Hepatic stellate cell (primary cell): ENCODE measurements around the gene GRM5.

Experiments
- DNase-seq: peaks from one replicate; pipeline ENCODE4 v3.0.0; 2011; ENCODE audit warnings: low spot score

The GRM5 gene

GRCh38 chr11:88695689-88696414 lies 369.9 kb downstream of the GRM5 start:
- DNase-seq: no peak

- no peak for DNase-seq
Observed at GRCh38 chr11:88692306-88693086, 373.3 kb downstream of the GRM5 start.

- no peak for DNase-seq
Observed at GRCh38 chr11:88689548-88690240, 376.1 kb downstream of the GRM5 start.

- no peak for DNase-seq
Observed at GRCh38 chr11:88683024-88683423, 382.8 kb downstream of the GRM5 start.

- DNase-seq: no peak
Observed at GRCh38 chr11:88680806-88681205, 385.0 kb downstream of the GRM5 start.

GRCh38 chr11:88666364-88666763 lies 399.4 kb downstream of the GRM5 start:
- DNase-seq: no peak

DNA sequence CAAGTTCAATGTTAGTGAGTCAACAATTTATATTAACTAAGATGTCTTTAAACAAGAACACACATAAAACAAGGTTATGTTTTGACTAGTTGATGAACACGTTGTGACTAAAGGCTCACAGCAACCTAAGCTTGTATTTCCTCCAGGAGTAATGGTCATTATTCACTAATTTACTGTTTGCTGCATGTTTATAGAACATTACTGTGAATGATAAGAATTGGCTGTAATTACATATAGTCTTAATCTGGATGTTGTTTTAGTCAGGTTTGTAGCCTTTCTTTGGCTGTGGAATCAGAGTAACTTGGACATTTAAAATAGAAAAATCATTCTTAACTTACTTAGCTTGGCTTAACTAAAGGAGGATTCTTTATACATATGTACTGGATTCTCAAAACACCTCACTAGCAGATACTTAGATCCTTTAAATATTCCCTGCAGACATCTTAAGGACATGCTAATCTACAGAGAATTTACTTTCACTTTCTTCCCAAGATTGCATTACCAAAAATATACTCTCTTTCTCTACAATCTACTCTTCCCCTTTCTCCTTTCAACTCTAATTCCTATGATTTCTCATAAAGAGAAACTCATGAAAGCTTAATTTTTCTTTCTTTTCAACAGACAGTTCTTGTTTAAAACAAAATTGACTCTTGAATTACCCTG lies 408.6 kb downstream of the GRM5 start:
- DNase-seq: no peak

DNA sequence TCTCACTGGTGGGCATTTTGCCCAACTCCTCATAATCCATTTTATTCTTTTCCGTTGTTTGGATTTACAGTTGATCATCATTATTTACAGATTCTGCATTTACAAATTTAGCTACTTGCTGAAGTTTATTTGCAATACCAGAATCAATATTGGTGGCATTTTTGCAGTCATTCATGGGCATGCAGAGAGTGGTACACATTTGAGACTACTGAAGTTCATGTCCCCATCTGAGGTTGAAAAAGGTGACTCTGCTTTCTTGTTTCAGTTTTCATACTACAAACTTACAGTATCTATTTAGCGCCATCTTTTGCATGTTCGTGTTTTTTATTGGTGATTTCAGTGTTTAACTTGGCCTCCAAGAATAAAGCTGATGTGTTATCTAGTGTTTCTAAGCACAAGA lies 409.5 kb downstream of the GRM5 start:
- no peak for DNase-seq

DNA sequence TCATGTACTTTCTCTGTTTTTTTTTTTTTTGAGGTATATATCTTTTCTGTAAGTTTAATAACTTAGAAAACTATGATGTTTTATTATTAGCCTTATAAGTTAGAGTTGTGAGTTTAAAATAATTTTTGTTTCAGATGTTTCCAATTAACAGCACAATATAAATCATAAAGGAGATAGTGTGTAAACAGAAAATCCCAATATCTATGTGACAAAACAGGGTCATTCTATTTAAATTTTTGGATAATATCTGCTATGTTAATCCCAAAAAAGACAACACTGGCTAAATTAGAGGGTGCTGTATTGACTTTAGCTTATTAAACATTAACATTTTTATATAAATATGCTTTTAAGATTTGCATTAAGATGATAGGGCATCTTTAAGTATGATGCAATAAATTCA lies 410.1 kb downstream of the GRM5 start:
- DNase-seq: no peak

DNA sequence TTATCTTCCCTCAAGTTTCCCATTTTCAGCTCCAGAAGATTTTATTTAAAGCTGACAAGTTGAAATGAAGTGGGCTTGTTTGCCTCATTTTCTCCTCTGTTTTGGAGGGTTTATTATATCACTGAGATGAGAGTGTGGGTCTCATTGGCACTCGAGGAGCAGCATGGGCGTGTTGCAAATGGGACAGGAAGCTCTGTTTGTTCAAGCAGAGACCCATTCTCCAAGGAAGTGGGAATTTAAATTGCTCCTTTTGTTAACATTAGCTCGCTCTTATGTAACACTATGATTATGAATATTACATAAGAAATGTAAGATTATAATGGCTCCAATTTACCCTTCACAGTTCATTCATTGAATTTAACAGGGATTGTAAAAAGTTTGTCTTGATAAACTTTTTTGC lies 410.6 kb downstream of the GRM5 start:
- DNase-seq: no peak

DNA sequence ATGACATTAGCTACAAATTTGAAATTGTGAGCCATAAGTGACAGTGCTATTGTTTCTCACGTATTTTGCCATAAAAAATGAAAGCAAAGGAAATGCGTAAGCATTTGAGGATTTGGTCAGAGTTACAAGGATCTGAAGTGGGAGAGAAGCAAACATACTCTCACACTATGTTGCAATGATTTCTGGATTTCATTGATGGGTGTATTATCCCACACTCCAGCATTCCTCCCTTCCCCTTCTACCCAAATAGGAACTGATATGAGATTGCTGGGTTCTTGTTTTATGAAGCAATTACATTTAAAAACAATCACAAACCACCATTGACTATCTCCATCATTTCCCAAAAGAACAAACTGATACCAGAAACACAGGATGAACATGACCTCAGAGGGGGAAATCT lies 414.2 kb downstream of the GRM5 start:
- no peak for DNase-seq

GRCh38 chr11:88644724-88645123 lies 421.1 kb downstream of the GRM5 start:
- no peak for DNase-seq

- no peak for DNase-seq
Observed at GRCh38 chr11:88632163-88632562, 433.6 kb downstream of the GRM5 start.

- DNase-seq: no peak
Observed at GRCh38 chr11:88631497-88631896, 434.3 kb downstream of the GRM5 start.

DNA sequence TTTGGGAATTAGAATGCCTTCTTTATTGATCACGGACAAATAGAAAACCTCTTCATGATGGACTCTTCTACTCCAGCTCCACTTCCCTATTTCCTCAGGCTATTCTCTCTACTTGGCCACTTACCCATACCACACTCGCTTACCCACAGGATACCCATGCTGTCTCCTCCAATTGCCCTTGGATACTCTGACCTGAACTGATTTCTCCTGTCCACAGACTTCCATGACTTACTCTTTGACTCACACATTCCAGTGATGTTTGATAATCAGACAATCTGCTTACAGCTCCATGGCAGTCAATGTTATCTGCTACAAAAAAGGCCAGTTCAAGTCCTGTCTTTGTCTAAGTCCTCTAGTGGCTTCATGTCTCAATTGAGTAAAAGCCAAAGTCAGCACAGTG lies 436.3 kb downstream of the GRM5 start:
- no peak for DNase-seq

DNA sequence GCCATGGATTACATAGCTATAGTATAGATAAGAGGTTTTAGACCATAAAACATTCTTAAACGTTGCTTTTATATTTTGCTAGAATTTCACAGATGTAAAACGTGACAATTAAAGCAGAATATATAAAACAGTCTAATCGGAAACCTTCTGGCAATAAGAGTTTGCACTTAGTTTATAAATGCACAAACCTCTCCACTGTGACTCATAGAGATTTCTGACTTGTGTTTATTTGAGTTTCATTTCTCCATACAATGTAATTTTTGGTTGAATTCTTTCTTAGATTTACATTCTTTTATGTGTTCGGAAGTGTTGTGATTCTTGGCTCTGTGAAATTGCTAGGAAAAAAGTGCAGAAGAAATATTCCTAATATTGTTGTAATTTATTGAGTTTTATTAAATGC lies 439.6 kb downstream of the GRM5 start:
- no peak for DNase-seq

DNA sequence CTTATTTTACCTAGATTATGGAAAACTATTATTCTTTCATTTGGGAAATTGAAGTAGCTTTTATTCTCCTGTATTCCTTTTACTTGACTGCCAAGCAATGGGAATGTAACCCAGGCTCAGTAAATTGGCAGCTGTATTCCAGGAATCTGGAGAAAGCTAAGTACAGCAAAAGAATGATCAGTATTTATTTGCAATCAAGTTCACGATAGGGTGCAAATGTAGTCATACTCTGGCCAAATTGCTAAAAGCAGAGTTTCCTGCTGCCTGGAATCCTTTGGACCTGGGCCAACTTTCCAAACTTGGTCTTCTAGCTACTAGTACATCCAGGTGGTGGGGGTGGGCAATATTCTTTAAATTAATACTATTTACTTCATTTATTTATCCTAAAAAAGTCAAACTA lies 442.3 kb downstream of the GRM5 start:
- DNase-seq: no peak

DNA sequence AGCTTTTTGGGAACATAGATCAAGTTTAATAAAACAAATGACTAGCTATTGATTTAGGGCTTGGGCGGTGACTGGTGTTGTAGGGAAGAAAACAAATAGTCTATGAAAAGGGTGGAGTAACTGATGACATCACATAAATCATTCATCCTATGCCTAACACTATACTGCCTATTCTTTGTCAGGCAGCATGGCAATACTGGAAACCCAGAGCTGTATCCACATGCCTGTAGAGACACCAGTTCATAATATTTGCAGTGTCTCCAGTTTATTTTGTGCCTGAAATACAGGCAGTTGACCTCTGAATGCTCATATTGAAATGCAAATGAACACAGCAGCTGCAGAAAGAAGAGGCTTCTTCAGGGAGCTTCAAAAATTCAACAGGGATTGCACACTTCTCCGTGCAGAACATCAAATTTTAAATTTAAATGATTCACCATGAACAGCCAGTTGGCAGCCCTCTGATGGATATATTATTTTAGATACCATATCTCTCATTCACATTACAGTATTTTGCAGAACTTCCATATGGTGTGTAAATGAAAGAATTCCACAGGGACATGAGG lies 445.1 kb downstream of the GRM5 start:
- DNase-seq: no peak

- DNase-seq: no peak
Observed at GRCh38 chr11:88619656-88620385, 446.0 kb downstream of the GRM5 start.

DNA sequence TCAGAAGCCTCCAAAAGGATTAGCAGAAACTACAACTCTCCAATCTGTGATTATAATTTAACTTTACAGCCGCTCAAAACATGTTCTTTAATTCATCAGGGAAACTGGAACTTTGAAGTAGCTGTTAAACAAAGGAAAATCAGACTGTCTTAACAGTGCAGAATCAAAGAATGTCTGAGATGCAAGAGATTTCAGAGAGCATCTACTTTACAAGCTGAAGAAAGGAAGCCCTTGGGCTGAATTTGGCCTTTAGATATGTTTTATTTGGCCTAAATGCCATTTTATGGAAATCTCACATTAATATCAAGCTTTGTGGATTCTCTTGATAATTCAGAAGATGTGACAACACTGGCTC lies 446.7 kb downstream of the GRM5 start:
- DNase-seq: no peak

- DNase-seq: no peak
Observed at GRCh38 chr11:88618327-88619070, 447.3 kb downstream of the GRM5 start.
